ENCODE results near the gene WNT3A.

Gene WNT3A

DNA sequence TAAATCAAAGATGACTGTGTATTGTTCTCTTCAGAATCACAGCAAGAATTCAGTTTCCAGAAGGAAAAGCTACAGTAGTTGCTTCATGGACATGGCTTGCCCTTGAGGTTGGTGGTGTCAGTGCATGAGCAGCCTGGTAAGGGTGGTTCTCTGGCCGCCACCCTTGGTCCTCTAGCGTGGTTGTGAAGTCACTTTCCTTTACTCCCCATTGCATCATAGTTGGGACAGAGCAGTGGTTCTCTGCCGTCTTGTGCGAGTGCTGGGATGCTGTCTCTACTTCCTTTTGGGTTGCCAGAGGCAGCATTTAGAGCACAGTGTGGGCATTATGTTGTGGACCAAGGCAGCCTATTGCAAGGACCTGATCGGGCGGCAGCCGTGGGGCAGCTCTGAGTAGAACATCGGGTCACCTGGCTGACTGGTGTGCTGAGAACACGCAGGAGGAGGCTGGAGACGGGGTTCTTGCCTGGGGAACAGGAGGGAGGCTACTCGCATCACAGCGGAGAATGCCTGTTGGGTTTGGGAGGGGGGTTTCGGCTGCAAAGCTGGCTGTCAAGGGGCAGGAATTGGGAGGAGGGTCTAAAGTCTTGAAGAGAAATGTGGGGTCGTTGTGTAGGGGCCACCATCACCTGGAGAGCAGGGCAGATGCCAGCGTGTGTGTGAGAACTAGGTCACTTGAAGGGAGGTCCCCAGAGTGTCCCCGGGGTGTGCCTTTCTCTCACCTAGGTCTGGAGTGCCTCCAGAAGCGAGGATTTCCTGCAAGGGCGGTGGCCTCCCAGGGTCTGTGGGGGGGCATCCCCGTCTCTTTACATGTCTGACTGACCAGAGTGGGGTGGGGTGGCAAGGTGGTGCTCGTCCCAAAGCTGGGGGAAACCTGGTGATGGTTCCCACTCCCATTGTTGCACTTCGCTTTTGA, 82.0 kb downstream of the WNT3A start:
- no peak for DNase-seq
- H3K36me3 ChIP-seq (replicated peaks) = peaks cover 19% of the 10 kb centered on the region
- in situ Hi-C loops (cut with HindIII; ENCODE audit: low pct_ligation_motif_present, low sequenced_read_pairs) = no loop called here

DNA sequence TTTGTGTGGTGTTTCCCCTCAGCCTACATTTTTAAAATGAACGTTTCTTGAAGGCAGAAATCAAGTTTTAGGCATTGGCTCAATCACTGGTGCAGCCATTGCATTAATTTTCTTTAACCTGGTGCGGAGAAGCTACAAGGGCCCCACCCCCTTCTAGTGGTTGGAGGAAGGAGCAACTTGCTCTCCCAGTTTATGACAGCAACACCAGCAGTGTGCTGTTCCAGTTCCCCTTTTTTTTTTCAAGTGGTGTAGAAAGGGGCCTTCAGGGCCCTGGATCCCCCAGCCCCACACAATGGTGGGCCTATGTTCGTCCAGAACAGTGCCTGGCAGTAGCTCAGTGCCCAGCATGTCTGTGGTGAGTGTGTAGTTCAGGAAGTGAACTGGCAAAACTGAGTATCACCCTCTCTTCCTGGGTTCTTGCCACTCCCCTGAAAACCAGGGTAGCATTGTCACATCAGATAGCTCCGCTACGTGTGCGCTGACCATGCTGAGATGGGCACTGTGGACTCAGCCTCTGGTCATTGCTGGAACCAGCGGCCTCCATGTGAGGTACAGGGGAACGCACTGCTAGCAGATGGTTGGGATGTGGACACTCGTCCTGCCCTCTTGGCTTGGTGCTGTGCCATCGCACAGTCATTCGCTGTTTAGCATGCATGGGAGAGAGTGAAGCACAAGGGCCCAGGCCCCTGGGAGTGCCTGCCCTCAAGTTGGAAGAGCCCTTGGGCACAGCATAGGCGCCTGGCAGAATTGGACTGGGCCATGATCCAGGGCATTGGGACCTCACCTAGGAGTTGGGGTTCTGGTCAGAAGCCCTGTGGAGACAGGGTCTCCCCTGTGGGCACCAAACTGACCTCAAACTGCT, 83.0 kb downstream of the WNT3A start:
- in situ Hi-C loops (cut with HindIII; ENCODE audit: low pct_ligation_motif_present, low sequenced_read_pairs) = no loop called here
- TF ChIP-seq CTCF (IDR thresholded peaks at IDR 0.05; ENCODE audit: low read depth, low read length, missing control alignments) = no peak
- peaks cover 19% of the 10 kb centered on the region for H3K36me3 ChIP-seq (replicated peaks)
- H3K27me3 ChIP-seq (replicated peaks) = no peaks in the 10 kb centered on the region
- H3K27ac ChIP-seq = no peak overlapping the region
- DNase-seq = no peak
- no peak overlapping the region for H3K4me3 ChIP-seq (ENCODE audit: low read depth, low read length)

More for the DNA sequence above, 82.0 kb downstream of the WNT3A start:
- Histone ChIP-seq H3K27me3 (replicated peaks) (no peaks in the 10 kb centered on the region), H3K27ac (no peak overlapping the region), H3K4me3 (ENCODE audit: low read depth, low read length) (no peak overlapping the region)
- no peak for TF ChIP-seq CTCF (IDR thresholded peaks at IDR 0.05; ENCODE audit: low read depth, low read length, missing control alignments)

DNA sequence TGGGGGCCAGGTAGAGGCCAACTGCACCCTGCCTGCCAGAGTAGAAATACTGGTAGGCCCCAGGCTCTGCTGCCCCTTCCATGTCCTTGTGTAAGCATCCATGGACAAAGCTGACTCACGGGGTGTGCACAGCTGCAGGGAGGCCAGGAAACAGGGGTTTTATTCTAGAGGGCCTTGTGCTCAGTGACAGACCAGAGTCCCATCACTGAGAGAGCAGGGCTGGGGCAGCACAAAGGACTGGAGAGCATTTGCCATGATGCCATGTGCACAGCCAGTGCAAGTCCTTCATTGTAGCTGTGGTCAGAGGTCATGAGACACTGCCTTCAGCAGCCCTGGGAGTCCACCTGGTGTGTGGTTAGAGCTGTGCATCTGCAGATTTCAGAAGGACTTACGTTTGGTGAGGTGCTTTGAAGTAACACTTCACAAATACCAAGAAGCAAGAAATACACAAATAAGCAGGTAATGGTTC, 83.8 kb downstream of the WNT3A start:
- Histone ChIP-seq H3K27ac (no peak overlapping the region), H3K27me3 (replicated peaks) (no peaks in the 10 kb centered on the region), H3K4me3 (ENCODE audit: low read depth, low read length) (no peak overlapping the region), H3K36me3 (replicated peaks) (peaks cover 19% of the 10 kb centered on the region)
- no peak for TF ChIP-seq CTCF (IDR thresholded peaks at IDR 0.05; ENCODE audit: low read depth, low read length, missing control alignments)
- DNase-seq = no peak
- in situ Hi-C loops (cut with HindIII; ENCODE audit: low pct_ligation_motif_present, low sequenced_read_pairs) = no loop called here

GRCh38 chr1:228091084-228091483, 84.3 kb downstream of the WNT3A start:
- no peak overlapping the region for H3K4me3 ChIP-seq (ENCODE audit: low read depth, low read length)
- TF ChIP-seq CTCF (IDR thresholded peaks at IDR 0.05; ENCODE audit: low read depth, low read length, missing control alignments) = no peak
- H3K27me3 ChIP-seq (replicated peaks) = no peaks in the 10 kb centered on the region
- in situ Hi-C loops (cut with HindIII; ENCODE audit: low pct_ligation_motif_present, low sequenced_read_pairs) = no loop called here
- peaks cover 19% of the 10 kb centered on the region for H3K36me3 ChIP-seq (replicated peaks)
- no peak overlapping the region for H3K27ac ChIP-seq
- DNase-seq = no peak

- H3K27ac ChIP-seq = no peak overlapping the region
- no peak for DNase-seq
- in situ Hi-C loops (cut with HindIII; ENCODE audit: low pct_ligation_motif_present, low sequenced_read_pairs) = no loop called here
- H3K36me3 ChIP-seq (replicated peaks) = peaks cover 24% of the 10 kb centered on the region
- no peak overlapping the region for H3K4me3 ChIP-seq (ENCODE audit: low read depth, low read length)
- no peaks in the 10 kb centered on the region for H3K27me3 ChIP-seq (replicated peaks)
- TF ChIP-seq CTCF (IDR thresholded peaks at IDR 0.05; ENCODE audit: low read depth, low read length, missing control alignments) = no peak
Observed at GRCh38 chr1:228092342-228093049, 85.7 kb downstream of the WNT3A start.

Measured in brain microvascular endothelial cell (primary cell).